Mucosa of rectum (tissue), 2 donors: ENCODE data around the gene GNG2.

Source experiments
- H3K27ac ChIP-seq, 2 donors: one replicate each; pipeline ENCODE4 v1.7.0; 2013; ENCODE audit warnings: inconsistent platforms in 2 of 2, low read depth in 2 of 2, low read length in 2 of 2
- H3K27me3 ChIP-seq, 2 donors: one replicate each; pipeline ENCODE4 v1.7.0; 2013; ENCODE audit warnings: low read length in 2 of 2; ENCODE audit not compliant: control insufficient read depth in 2 of 2, insufficient read depth in 2 of 2
- H3K36me3 ChIP-seq, 2 donors: one replicate each; pipeline ENCODE4 v1.7.0; 2013; ENCODE audit warnings: low read length in 2 of 2; ENCODE audit not compliant: control insufficient read depth in 2 of 2, insufficient read depth in 2 of 2
- H3K4me1 ChIP-seq, 2 donors: one replicate each; pipeline ENCODE4 v1.7.0; 2013; ENCODE audit warnings: low read length in 2 of 2, mild to moderate bottlenecking in 1 of 2; ENCODE audit not compliant: control insufficient read depth in 2 of 2, insufficient read depth in 2 of 2
- H3K4me3 ChIP-seq, 2 donors: one replicate each; pipeline ENCODE4 v1.7.0; 2013; ENCODE audit warnings: low read length in 2 of 2
- H3K9ac ChIP-seq, 2 donors: one replicate each; pipeline ENCODE4 v1.7.0; 2013; ENCODE audit warnings: low read length in 2 of 2, low read depth in 1 of 2, mild to moderate bottlenecking in 1 of 2
- H3K9me3 ChIP-seq, 2 donors: one replicate each; pipeline ENCODE4 v1.7.0; 2013; ENCODE audit warnings: low read length in 2 of 2; ENCODE audit not compliant: control insufficient read depth in 2 of 2
- donor health status: healthy.
- donor health status: Normal muscosa, but diverticular disease.

Gene GNG2

GRCh38 chr14:51828017-51828797 is 32.2 kb upstream of the GNG2 start:
- no peak overlapping the region for H3K4me3 ChIP-seq
- no peak overlapping the region for H3K9ac ChIP-seq
- H3K4me1 ChIP-seq = peaks cover 0 to 2% of the 10 kb centered on the region in 2 donors
- H3K27me3 ChIP-seq = no peaks in the 10 kb centered on the region
- H3K27ac ChIP-seq = no peak overlapping the region
- H3K36me3 ChIP-seq = no peaks in the 10 kb centered on the region
- no peaks in the 10 kb centered on the region for H3K9me3 ChIP-seq

GRCh38 chr14:51834240-51834639 is 26.2 kb upstream of the GNG2 start:
- Histone ChIP-seq H3K9ac (no peak overlapping the region), H3K27ac (no peak overlapping the region), H3K36me3 (no peaks in the 10 kb centered on the region), H3K4me1 (no peaks in the 10 kb centered on the region), H3K9me3 (no peaks in the 10 kb centered on the region), H3K4me3 (no peak overlapping the region), H3K27me3 (no peaks in the 10 kb centered on the region)

GRCh38 chr14:51836417-51836816 is 24.0 kb upstream of the GNG2 start:
- H3K9ac ChIP-seq = no peak overlapping the region
- no peaks in the 10 kb centered on the region for H3K4me1 ChIP-seq
- no peak overlapping the region for H3K4me3 ChIP-seq
- no peaks in the 10 kb centered on the region for H3K27me3 ChIP-seq
- no peaks in the 10 kb centered on the region for H3K9me3 ChIP-seq
- H3K36me3 ChIP-seq = no peaks in the 10 kb centered on the region
- H3K27ac ChIP-seq = no peak overlapping the region

- Histone ChIP-seq H3K27ac (no peak overlapping the region), H3K4me1 (no peaks in the 10 kb centered on the region), H3K27me3 (no peaks in the 10 kb centered on the region), H3K36me3 (no peaks in the 10 kb centered on the region), H3K9ac (no peak overlapping the region), H3K9me3 (no peaks in the 10 kb centered on the region), H3K4me3 (no peak overlapping the region)
Measured at GRCh38 chr14:51844081-51844881, 16.1 kb upstream of the GNG2 start.

GRCh38 chr14:51845811-51846210 is 14.6 kb upstream of the GNG2 start:
- Histone ChIP-seq H3K27ac (no peak overlapping the region), H3K4me3 (no peak overlapping the region), H3K4me1 (no peaks in the 10 kb centered on the region), H3K36me3 (no peaks in the 10 kb centered on the region), H3K9ac (no peak overlapping the region), H3K27me3 (no peaks in the 10 kb centered on the region), H3K9me3 (no peaks in the 10 kb centered on the region)

GRCh38 chr14:51846631-51847488 is 13.6 kb upstream of the GNG2 start:
- no peaks in the 10 kb centered on the region for H3K4me1 ChIP-seq
- H3K36me3 ChIP-seq = no peaks in the 10 kb centered on the region
- no peaks in the 10 kb centered on the region for H3K9me3 ChIP-seq
- H3K27ac ChIP-seq = peak overlapping the region; percentile 71 to 87
- no peaks in the 10 kb centered on the region for H3K27me3 ChIP-seq
- H3K9ac ChIP-seq = peak overlapping the region; percentile 13 to 56
- peak overlapping the region; percentile 37 to 80 for H3K4me3 ChIP-seq

GRCh38 chr14:51847489-51847796 is 13.0 kb upstream of the GNG2 start:
- H3K9ac ChIP-seq = no peak overlapping the region
- no peaks in the 10 kb centered on the region for H3K27me3 ChIP-seq
- H3K36me3 ChIP-seq = no peaks in the 10 kb centered on the region
- H3K9me3 ChIP-seq = no peaks in the 10 kb centered on the region
- peak overlapping the region; percentile 59 to 87 for H3K27ac ChIP-seq
- H3K4me1 ChIP-seq = no peaks in the 10 kb centered on the region
- peak overlapping the region in 1 of 2 donors; percentile 80 for H3K4me3 ChIP-seq

GRCh38 chr14:51848120-51848519 is 12.3 kb upstream of the GNG2 start:
- no peaks in the 10 kb centered on the region for H3K27me3 ChIP-seq
- H3K36me3 ChIP-seq = no peaks in the 10 kb centered on the region
- H3K4me1 ChIP-seq = no peaks in the 10 kb centered on the region
- no peaks in the 10 kb centered on the region for H3K9me3 ChIP-seq
- no peak overlapping the region for H3K4me3 ChIP-seq
- H3K27ac ChIP-seq = peak overlapping the region; percentile 3 to 59
- H3K9ac ChIP-seq = no peak overlapping the region

- no peak overlapping the region for H3K27ac ChIP-seq
- no peak overlapping the region for H3K9ac ChIP-seq
Measured at GRCh38 chr14:51849097-51849496, 11.3 kb upstream of the GNG2 start.

GRCh38 chr14:51850651-51851050 is 9.8 kb upstream of the GNG2 start:
- Histone ChIP-seq H3K4me3 (no peak overlapping the region), H3K9ac (no peak overlapping the region), H3K4me1 (no peaks in the 10 kb centered on the region), H3K27me3 (no peaks in the 10 kb centered on the region), H3K9me3 (no peaks in the 10 kb centered on the region), H3K36me3 (no peaks in the 10 kb centered on the region), H3K27ac (no peak overlapping the region)

More at GRCh38 chr14:51849097-51849496, 11.3 kb upstream of the GNG2 start:
- Histone ChIP-seq H3K4me1 (no peaks in the 10 kb centered on the region), H3K9me3 (no peaks in the 10 kb centered on the region), H3K4me3 (no peak overlapping the region), H3K27me3 (no peaks in the 10 kb centered on the region), H3K36me3 (no peaks in the 10 kb centered on the region)
